Endothelial cell of umbilical vein (primary cell): Measurements from ENCODE around the gene DTL. TPM values are rescaled to one million over a fixed set of nuclear protein-coding genes. Genes with fewer than 3 reads are reported as not detected.
"Not testable (repeated sequence)": the region's sequence is repeated elsewhere in the genome, so short reads cannot be mapped to it uniquely, and the experiment has no call there.

ENCODE experiments used
- BruUV-seq: library from RNA; stranded (reverse); fragments of 400-500 nt; replicated peaks from 2 replicates; lab custom pipeline; 2021; lab: Mats Ljungman, UMichigan
- CTCF ChIA-PET: fragments of 300-600, 350-600 bp; sonication (Branson Sonifier 250); formaldehyde crosslinking; loops from one replicate; lab custom pipeline; 2021; ENCODE audit warnings: antibody characterized with exemption, inconsistent platforms; lab: Charles Lee
- POLR2A ChIA-PET: fragments of 300-600, 350-600 bp; sonication (Branson Sonifier 250); formaldehyde crosslinking; loops from one replicate; lab custom pipeline; 2021; ENCODE audit warnings: antibody characterized with exemption, inconsistent platforms; lab: Charles Lee
- DNase-seq: peaks from one replicate; pipeline ENCODE4 v3.0.0-alpha.2; 2011; ENCODE audit warnings: low read depth, low spot score
- FAIRE-seq: peaks from 2 replicates; lab custom pipeline; 2011; peaks lifted over from hg19 to GRCh38; lab: Jason Lieb, UNC
- H2AFZ ChIP-seq: 2 replicates; pipeline ENCODE4 v1.6.0; 2012; ENCODE audit warnings: low read depth, low read length, control low read depth, inconsistent platforms
- H3K27ac ChIP-seq: 2 replicates; pipeline ENCODE4 v1.5.1; 2011; ENCODE audit warnings: low read depth, mild to moderate bottlenecking, control low read depth, low read length, moderate library complexity; ENCODE audit not compliant: insufficient read depth
- H3K27me3 ChIP-seq, 2 experiments: 2 replicates each; pipeline versions ENCODE4 v1.6.0 to v1.6.1; 2011; ENCODE audit warnings: low read length in 2 of 2, mixed read lengths in 1 of 2; ENCODE audit not compliant: control insufficient read depth in 2 of 2, insufficient read depth in 2 of 2
- H3K36me3 ChIP-seq, 2 experiments: 2 replicates in 1 of 2; 3 replicates in 1 of 2; pipeline ENCODE4 v1.5.1; 2011; ENCODE audit warnings: low read length in 2 of 2, mild to moderate bottlenecking in 1 of 2, moderate library complexity in 1 of 2; ENCODE audit not compliant: control insufficient read depth in 2 of 2, insufficient read depth in 2 of 2; ENCODE audit errors: extremely low read depth in 1 of 2
- H3K4me1 ChIP-seq: 3 replicates; pipeline ENCODE4 v1.5.1; 2011; ENCODE audit warnings: mild to moderate bottlenecking, low read length; ENCODE audit not compliant: control insufficient read depth, insufficient read depth; ENCODE audit errors: extremely low read depth
- H3K4me2 ChIP-seq: 2 replicates; pipeline ENCODE4 v1.6.1; 2011; ENCODE audit warnings: low read length, control low read depth, mixed read lengths; ENCODE audit not compliant: insufficient read depth
- H3K4me3 ChIP-seq, 3 experiments: fragments of 200-600 bp in 1 of 3; sonication (generic), shearing (Covaris generic) in 1 of 3; replicated peaks in 1 of 3; 2 replicates each; pipeline ENCODE4 v1.5.1; 2011 to 2016; ENCODE audit warnings: control low read depth in 3 of 3, low read length in 3 of 3, mild to moderate bottlenecking in 2 of 3, inconsistent platforms in 1 of 3, low read depth in 1 of 3, moderate library complexity in 1 of 3; ENCODE audit not compliant: insufficient read depth in 1 of 3
- H3K79me2 ChIP-seq: 2 replicates; pipeline ENCODE4 v1.6.0; 2012; ENCODE audit warnings: low read length, inconsistent platforms; ENCODE audit not compliant: control insufficient read depth, insufficient read depth
- H3K9ac ChIP-seq: replicated peaks from 2 replicates; pipeline ENCODE3; 2011; ENCODE audit warnings: low read length, control low read depth; ENCODE audit not compliant: insufficient read depth; ENCODE audit errors: extremely low read depth
- H3K9me1 ChIP-seq: replicated peaks from 3 replicates; pipeline ENCODE4 v1.6.0; 2011; ENCODE audit warnings: mild to moderate bottlenecking, low read length; ENCODE audit not compliant: control insufficient read depth, insufficient read depth; ENCODE audit errors: extremely low read depth
- H3K9me3 ChIP-seq: replicated peaks from 2 replicates; pipeline ENCODE4 v1.5.1; 2012; ENCODE audit warnings: low read length, inconsistent platforms; ENCODE audit not compliant: control insufficient read depth, insufficient read depth
- H4K20me1 ChIP-seq: replicated peaks from 2 replicates; pipeline ENCODE3; 2011; ENCODE audit warnings: mild to moderate bottlenecking, low read length; ENCODE audit not compliant: control insufficient read depth, insufficient read depth; ENCODE audit errors: extremely low read depth
- CTCF ChIP-seq, 2 donors: IDR thresholded peaks; 1 replicate in 1 of 2; 2 replicates in 1 of 2; pipeline ENCODE4 v1.5.1; 2011; ENCODE audit warnings: low read length in 2 of 2, mild to moderate bottlenecking in 2 of 2, moderate library complexity in 2 of 2, control low read depth in 1 of 2, inconsistent platforms in 1 of 2, low read depth in 1 of 2; ENCODE audit not compliant: insufficient read depth in 1 of 2; ENCODE audit errors: extremely low read depth in 1 of 2
- EZH2 ChIP-seq: IDR thresholded peaks from 2 replicates; pipeline ENCODE4 v1.6.1; 2012; ENCODE audit warnings: borderline replicate concordance, low read depth, mild to moderate bottlenecking, moderate library complexity, low read length, inconsistent platforms; ENCODE audit not compliant: severe bottlenecking
- FOS ChIP-seq: IDR thresholded peaks from 2 replicates; pipeline ENCODE4 v1.6.1; 2011; ENCODE audit warnings: mild to moderate bottlenecking, low read length, moderate library complexity, borderline replicate concordance; ENCODE audit not compliant: insufficient read depth
- GATA2 ChIP-seq: IDR thresholded peaks from 2 replicates; pipeline ENCODE4 v1.7.0; 2011; ENCODE audit warnings: low read depth, mild to moderate bottlenecking, moderate library complexity, mixed read lengths, low read length; ENCODE audit not compliant: insufficient read length, insufficient read depth
- JUN ChIP-seq: IDR thresholded peaks from 2 replicates; pipeline ENCODE4 v1.6.1; 2011; ENCODE audit warnings: borderline replicate concordance, low read depth; ENCODE audit not compliant: insufficient read length, insufficient read depth
- MYC ChIP-seq: IDR thresholded peaks from one replicate; pipeline ENCODE4 v1.6.1; 2011; ENCODE audit warnings: mild to moderate bottlenecking, low read depth, low read length
- POLR2A ChIP-seq: IDR thresholded peaks from 2 replicates; pipeline ENCODE4 v1.6.1; 2012; ENCODE audit warnings: low read depth, mild to moderate bottlenecking, control low read depth, low read length
- POLR2AphosphoS5 ChIP-seq: IDR thresholded peaks from 2 replicates; pipeline ENCODE4 v1.6.1; 2012; ENCODE audit warnings: low read depth, mild to moderate bottlenecking, control low read depth, low read length, moderate library complexity; ENCODE audit not compliant: insufficient read depth
- dilution Hi-C: fragments of 300-500 bp; cut with MboI; formaldehyde crosslinking; loops from one replicate; pipeline ENCODE4 v1.15.0; 2019; ENCODE audit warnings: low sequenced_read_pairs; ENCODE audit not compliant: extremely low pct_ligation_motif_present
- intact Hi-C: fragments of 100-400 bp; cut with micrococcal nuclease; formaldehyde crosslinking; loops from one replicate; pipeline ENCODE4 v1.10.0; 2022
- polyA plus RNA-seq, 4 experiments: library from polyadenylated mRNA; depleted of rRNA in 3 of 4; stranded (reverse) in 3 of 4; unstranded in 1 of 4; fragments of >200 nt; gene quantifications; 2 replicates each; pipeline versions ENCODE4 v1.2.1 to v1.2.3, GENCODE V29; 2011 to 2012; ENCODE audit warnings: missing spikeins in 1 of 4
- total RNA-seq: library from RNA; stranded (reverse); gene quantifications from 2 replicates; pipeline ENCODE4 v1.2.3, GENCODE V29; 2021
- TF ChIP-seq, protein P1 (sequence below): IDR thresholded peaks from 2 replicates; pipeline ENCODE4 v1.6.1; 2011; ENCODE audit not compliant: insufficient read depth, insufficient read length

DTL gene
- total and polyA plus RNA-seq, 2 donors (not counting 3 experiments of a cell fraction or from before 2014, with no cell fraction given): 11.2 to 26.5 TPM

DNA sequence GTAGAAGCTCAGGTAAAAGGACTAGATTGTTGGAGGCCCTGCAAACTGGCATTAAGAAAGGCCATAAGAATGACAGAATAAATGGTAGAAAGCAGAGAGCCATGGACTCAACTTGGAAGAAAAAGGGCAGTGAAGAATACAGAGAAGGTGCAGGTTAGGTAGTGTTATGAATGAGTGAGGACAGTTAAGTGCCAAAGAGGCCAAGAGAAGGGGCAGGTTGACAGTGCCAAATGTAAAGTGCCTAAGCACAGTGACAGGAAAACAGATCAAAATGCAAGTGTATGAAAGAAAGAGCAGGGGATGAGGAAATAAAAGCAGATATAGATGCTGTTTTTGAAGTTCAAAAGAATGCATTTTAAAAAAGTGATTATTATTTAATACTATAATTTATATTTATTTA lies 43.9 kb upstream of the DTL start:
- POLR2A ChIA-PET: no interaction called here
- DNase-seq: no peak
- BruUV-seq: no TSS peak
- TF ChIP-seq JUN (no peak), EZH2 (no peak), CTCF (IDR thresholded peaks at IDR 0.05; ENCODE audit: extremely low read depth in 1 of 2, insufficient read depth in 1 of 2, low read depth in 1 of 2, low read length in 2 of 2) (no peak), POLR2A (no peak), MYC (no peak), GATA2 (no peak), FOS (no peak), POLR2AphosphoS5 (no peak)
- TF ChIP-seq, protein P1, sequence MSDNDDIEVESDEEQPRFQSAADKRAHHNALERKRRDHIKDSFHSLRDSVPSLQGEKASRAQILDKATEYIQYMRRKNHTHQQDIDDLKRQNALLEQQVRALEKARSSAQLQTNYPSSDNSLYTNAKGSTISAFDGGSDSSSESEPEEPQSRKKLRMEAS: no peak
- H3K9ac ChIP-seq: no peak overlapping the region
- no peaks in the 10 kb centered on the region for H3K36me3 ChIP-seq
- peaks cover 2% of the 10 kb centered on the region for H3K9me1 ChIP-seq
- H3K4me1 ChIP-seq: no peaks in the 10 kb centered on the region
- H3K4me2 ChIP-seq: no peak overlapping the region
- H3K79me2 ChIP-seq: no peaks in the 10 kb centered on the region
- dilution Hi-C loops: no loop called here
- H4K20me1 ChIP-seq: no peaks in the 10 kb centered on the region
- no peak overlapping the region for H3K4me3 ChIP-seq
- H2AFZ ChIP-seq: no peak overlapping the region
- intact Hi-C loops: no loop called here
- no peak for FAIRE-seq
- H3K27ac ChIP-seq: no peak overlapping the region
- no peaks in the 10 kb centered on the region for H3K27me3 ChIP-seq
- no peaks in the 10 kb centered on the region for H3K9me3 ChIP-seq
- CTCF ChIA-PET: no interaction called here

DNA sequence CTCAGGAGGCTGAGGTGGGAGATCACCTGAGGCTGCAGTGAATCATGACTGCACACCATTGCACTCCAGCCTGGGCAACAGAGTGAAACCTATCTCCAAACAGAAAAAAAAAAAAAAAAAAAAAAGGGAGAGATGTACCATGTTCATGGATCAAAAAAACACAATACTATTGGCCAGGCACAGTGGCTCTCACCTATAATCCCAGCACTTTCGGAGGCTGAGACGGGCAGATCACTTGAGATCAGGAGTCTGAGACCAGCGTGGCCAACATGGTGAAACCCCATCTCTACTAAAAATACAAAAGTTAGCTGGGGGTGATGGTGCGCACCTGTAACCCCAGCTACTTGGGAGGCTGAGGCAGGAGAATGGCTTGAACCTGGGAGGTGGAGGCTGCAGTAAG lies 38.1 kb upstream of the DTL start:
- FAIRE-seq, H3K4me2 ChIP-seq, H4K20me1 ChIP-seq, H3K4me3 ChIP-seq, H3K9me3 ChIP-seq, H3K9me1 ChIP-seq, H3K9ac ChIP-seq, H3K79me2 ChIP-seq, POLR2A ChIA-PET, H2AFZ ChIP-seq, DNase-seq, BruUV-seq, H3K4me1 ChIP-seq, intact Hi-C loops, H3K27ac ChIP-seq, H3K36me3 ChIP-seq, dilution Hi-C loops, H3K27me3 ChIP-seq: not testable (repeated sequence)
- CTCF ChIA-PET: interaction anchor here (1.5 kb wide), 1 partner anchor 299 kb away, joined by 3 read pairs; no protein-coding TSS in a partner anchor
